GM23248 (cell line): ENCODE results near the gene CACNG1.
"Not testable (repeated sequence)": the region's sequence is repeated elsewhere in the genome, so short reads cannot be mapped to it uniquely, and the experiment has no call there.

ENCODE experiments used
- EZH2 ChIP-seq: fragments of 200-600 bp; sonication (generic); IDR thresholded peaks from 2 replicates; pipeline ENCODE4 v1.6.1; 2018; ENCODE audit warnings: antibody characterized with exemption, mild to moderate bottlenecking; ENCODE audit not compliant: insufficient read depth, poor library complexity, severe bottlenecking
- EZH2phosphoT487 ChIP-seq: fragments of 200-600 bp; sonication (generic); IDR thresholded peaks from 2 replicates; pipeline ENCODE4 v1.6.1; 2018; ENCODE audit warnings: antibody characterized with exemption, moderate library complexity, mild to moderate bottlenecking, low read depth; ENCODE audit not compliant: insufficient read depth

- not testable (repeated sequence) for TF ChIP-seq EZH2, EZH2phosphoT487
These were observed 48.4 kb downstream of the CACNG1 start for GRCh38 chr17:67092710-67093109.
